ENCODE measurements around the gene PDE6D.
A peak's percentile ranks its signal among the peaks of the same experiment; 100 is the strongest.

The PDE6D gene

GRCh38 chr2:231706731-231707624 is 74.1 kb downstream of the PDE6D start:
- peaks cover 38% of the 10 kb centered on the region for H3K36me3 ChIP-seq (ENCODE audit: insufficient read depth, low read length)
- peak overlapping the region; percentile 100 for H3K9ac ChIP-seq (ENCODE audit: low read depth, low read length)
- TF ChIP-seq EZH2 (IDR thresholded peaks at IDR 0.05; ENCODE audit: borderline replicate concordance, low read depth, low read length, severe bottlenecking) (no peak), CTCF (IDR thresholded peaks at IDR 0.05; ENCODE audit: borderline replicate concordance, extremely low read depth, low read length, poor library complexity, severe bottlenecking) (peak; percentile 99)
- H3K4me3 ChIP-seq (ENCODE audit: low read depth in 1 of 2, low read length in 2 of 2) = peak overlapping the region; percentile 59 to 74
- H3K4me1 ChIP-seq (ENCODE audit: insufficient read depth, low read length) = peaks cover 23% of the 10 kb centered on the region
- peak overlapping the region; percentile 99 for H3K27ac ChIP-seq (ENCODE audit: low read length)
- peak overlapping the region; percentile 94 for H3K4me2 ChIP-seq (ENCODE audit: insufficient read depth, low read length)
- peak; percentile 98 for DNase-seq
- peaks cover 71% of the 10 kb centered on the region for H3K79me2 ChIP-seq (ENCODE audit: insufficient read depth, low read length)
- H3K27me3 ChIP-seq (ENCODE audit: insufficient read depth, low read length, poor library complexity) = no peaks in the 10 kb centered on the region
- ATAC-seq (ENCODE audit: insufficient read depth, low read depth) = peak; percentile 55
- H3K9me3 ChIP-seq (ENCODE audit: insufficient read depth, low read length, severe bottlenecking) = no peaks in the 10 kb centered on the region
- H2AFZ ChIP-seq (ENCODE audit: low read depth, low read length) = peak overlapping the region; percentile 85
- peaks cover 35% of the 10 kb centered on the region for H4K20me1 ChIP-seq (ENCODE audit: insufficient read depth, low read length)

GRCh38 chr2:231704017-231704416 is 77.1 kb downstream of the PDE6D start:
- peaks cover 9% of the 10 kb centered on the region; the same call in 1 of the 2 replicates for H3K36me3 ChIP-seq (ENCODE audit: insufficient read depth, low read length)
- TF ChIP-seq EZH2 (IDR thresholded peaks at IDR 0.05; ENCODE audit: borderline replicate concordance, low read depth, low read length, severe bottlenecking) = no peak
- no peak for TF ChIP-seq CTCF (IDR thresholded peaks at IDR 0.05; ENCODE audit: borderline replicate concordance, extremely low read depth, low read length, poor library complexity, severe bottlenecking)
- H3K27me3 ChIP-seq (ENCODE audit: insufficient read depth, low read length, poor library complexity) = no peaks in the 10 kb centered on the region
- DNase-seq (no peak), ATAC-seq (ENCODE audit: insufficient read depth, low read depth) (no peak)
- H3K4me1 ChIP-seq (ENCODE audit: insufficient read depth, low read length) = peaks cover 13% of the 10 kb centered on the region
- H2AFZ ChIP-seq (ENCODE audit: low read depth, low read length) = no peak overlapping the region
- peaks cover 6% of the 10 kb centered on the region for H4K20me1 ChIP-seq (ENCODE audit: insufficient read depth, low read length)
- H3K4me3 ChIP-seq (ENCODE audit: low read depth in 1 of 2, low read length in 2 of 2) = no peak overlapping the region
- no peaks in the 10 kb centered on the region for H3K9me3 ChIP-seq (ENCODE audit: insufficient read depth, low read length, severe bottlenecking)
- no peak overlapping the region for H3K4me2 ChIP-seq (ENCODE audit: insufficient read depth, low read length)
- no peak overlapping the region for H3K9ac ChIP-seq (ENCODE audit: low read depth, low read length)
- no peak overlapping the region for H3K27ac ChIP-seq (ENCODE audit: low read length)
- H3K79me2 ChIP-seq (ENCODE audit: insufficient read depth, low read length) = peaks cover 42% of the 10 kb centered on the region

- Histone ChIP-seq H3K27me3 (ENCODE audit: insufficient read depth, low read length, poor library complexity) (no peaks in the 10 kb centered on the region), H3K79me2 (ENCODE audit: insufficient read depth, low read length) (peaks cover 26% of the 10 kb centered on the region), H3K4me2 (ENCODE audit: insufficient read depth, low read length) (no peak overlapping the region), H3K9me3 (ENCODE audit: insufficient read depth, low read length, severe bottlenecking) (no peaks in the 10 kb centered on the region), H3K36me3 (ENCODE audit: insufficient read depth, low read length) (no peaks in the 10 kb centered on the region; the same call in 1 of the 2 replicates), H2AFZ (ENCODE audit: low read depth, low read length) (no peak overlapping the region), H3K4me3 (ENCODE audit: low read depth in 1 of 2, low read length in 2 of 2) (no peak overlapping the region), H3K27ac (ENCODE audit: low read length) (no peak overlapping the region), H3K9ac (ENCODE audit: low read depth, low read length) (no peak overlapping the region; the same call in 1 of the 2 replicates), H4K20me1 (ENCODE audit: insufficient read depth, low read length) (no peaks in the 10 kb centered on the region), H3K4me1 (ENCODE audit: insufficient read depth, low read length) (peaks cover 13% of the 10 kb centered on the region)
- ATAC-seq (ENCODE audit: insufficient read depth, low read depth) = no peak
- TF ChIP-seq EZH2 (IDR thresholded peaks at IDR 0.05; ENCODE audit: borderline replicate concordance, low read depth, low read length, severe bottlenecking) (no peak), CTCF (IDR thresholded peaks at IDR 0.05; ENCODE audit: borderline replicate concordance, extremely low read depth, low read length, poor library complexity, severe bottlenecking) (no peak)
- DNase-seq = no peak
These were observed 79.4 kb downstream of the PDE6D start for GRCh38 chr2:231701456-231702373.
